HG03108 (cell line): Measurements from ENCODE around the gene SDHA.
"Not testable (repeated sequence)": the region's sequence is repeated elsewhere in the genome, so short reads cannot be mapped to it uniquely, and the experiment has no call there.

ENCODE experiments used
- ATAC-seq: cut with Tn5 transposase; IDR thresholded peaks from one replicate; pipeline ENCODE4 v1.9.1; 2021; ENCODE audit warnings: moderate library complexity; ENCODE audit not compliant: unreplicated experiment

The SDHA gene

DNA sequence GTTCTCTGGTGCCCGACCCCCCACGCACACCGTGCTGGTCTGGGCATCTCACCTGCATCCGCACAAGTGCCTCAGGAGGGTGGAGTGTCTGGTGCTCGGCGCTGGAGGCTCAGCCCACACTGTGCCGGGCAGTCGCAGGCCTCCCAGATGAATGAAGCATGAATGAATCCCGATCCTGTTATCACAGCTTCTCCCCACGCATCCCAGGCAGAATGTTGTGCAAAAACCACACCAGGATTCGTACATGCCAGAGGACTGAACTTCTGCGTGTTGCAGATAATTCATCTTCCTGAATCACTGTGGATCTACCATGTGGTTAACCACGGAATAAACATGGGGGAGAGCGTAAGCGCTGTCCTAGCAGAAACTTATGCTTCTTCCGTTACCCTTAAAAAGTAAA lies 78.8 kb downstream of the SDHA start:
- not testable (repeated sequence) for ATAC-seq

DNA sequence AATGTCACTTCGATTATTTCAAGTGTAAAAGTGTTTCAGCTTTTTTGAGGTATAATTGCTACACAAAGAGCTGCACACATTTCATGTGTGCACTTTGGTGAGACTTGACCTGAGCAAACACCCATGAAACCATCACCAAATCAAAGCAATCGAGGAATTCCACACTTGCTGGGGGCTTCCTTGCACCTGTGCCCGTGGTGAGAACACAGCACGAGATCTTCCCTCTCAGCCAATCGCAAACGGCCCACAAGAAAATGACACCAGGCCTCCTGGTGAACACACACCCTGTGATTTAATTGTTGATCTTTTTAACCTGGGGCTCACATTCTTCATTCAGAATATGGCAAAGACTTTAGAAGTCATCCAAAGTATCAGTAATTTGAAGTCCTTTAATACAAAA lies 79.3 kb downstream of the SDHA start:
- not testable (repeated sequence) for ATAC-seq

DNA sequence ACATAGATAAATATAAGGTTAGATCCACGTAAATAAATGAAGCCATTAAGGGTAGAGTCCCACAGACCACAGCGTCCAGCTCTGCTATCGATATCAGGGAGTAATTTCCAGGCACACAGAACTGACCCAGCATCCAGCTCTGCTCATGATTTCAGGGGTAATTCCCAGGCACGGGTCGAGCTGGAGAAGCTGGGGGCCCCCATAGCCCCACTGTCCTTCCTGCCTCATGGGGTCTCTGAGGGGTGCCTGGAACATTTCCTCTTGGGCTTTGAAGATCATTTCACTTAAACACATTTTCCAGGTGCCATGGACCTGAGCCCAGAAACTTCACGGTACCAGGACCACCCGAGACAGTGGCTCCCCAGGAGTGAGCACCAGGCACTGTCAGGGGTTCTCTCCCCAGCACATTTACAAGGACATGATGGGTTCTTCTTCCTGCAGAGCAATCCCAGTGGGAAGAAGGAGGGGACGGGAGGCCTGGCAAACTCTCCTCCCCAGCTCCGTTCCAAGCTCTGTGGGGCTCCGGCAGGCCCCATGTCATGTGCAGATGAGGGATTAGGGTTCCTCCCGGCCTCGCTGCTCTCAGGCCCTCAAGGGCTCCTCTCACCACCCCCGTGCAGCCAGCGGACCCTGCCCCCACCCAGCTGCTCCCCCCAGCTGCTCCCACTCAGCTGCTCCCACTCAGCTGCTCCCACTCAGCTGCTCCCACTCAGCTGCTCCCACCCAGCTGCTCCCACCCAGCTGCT lies 80.0 kb downstream of the SDHA start:
- ATAC-seq: not testable (repeated sequence)

DNA sequence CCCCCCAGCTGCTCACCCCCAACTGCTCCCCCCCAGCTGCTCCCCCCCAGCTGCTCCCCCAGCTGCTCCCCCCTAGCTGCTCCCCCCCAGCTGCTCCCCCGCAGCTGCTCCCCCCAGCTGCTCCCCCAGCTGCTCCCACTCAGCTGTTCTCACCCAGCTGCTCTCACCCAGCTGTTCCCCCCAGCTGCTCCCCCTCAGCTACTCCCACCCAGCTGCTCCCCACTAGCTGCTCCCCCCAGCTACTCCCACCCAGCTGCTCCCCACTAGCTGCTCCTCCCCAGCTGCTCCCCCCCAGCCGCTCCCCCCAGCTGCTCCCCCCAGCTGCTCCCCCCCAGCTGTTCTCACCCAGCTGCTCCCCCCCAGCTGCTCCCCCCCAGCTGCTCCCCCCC lies 80.6 kb downstream of the SDHA start:
- no peak for ATAC-seq

DNA sequence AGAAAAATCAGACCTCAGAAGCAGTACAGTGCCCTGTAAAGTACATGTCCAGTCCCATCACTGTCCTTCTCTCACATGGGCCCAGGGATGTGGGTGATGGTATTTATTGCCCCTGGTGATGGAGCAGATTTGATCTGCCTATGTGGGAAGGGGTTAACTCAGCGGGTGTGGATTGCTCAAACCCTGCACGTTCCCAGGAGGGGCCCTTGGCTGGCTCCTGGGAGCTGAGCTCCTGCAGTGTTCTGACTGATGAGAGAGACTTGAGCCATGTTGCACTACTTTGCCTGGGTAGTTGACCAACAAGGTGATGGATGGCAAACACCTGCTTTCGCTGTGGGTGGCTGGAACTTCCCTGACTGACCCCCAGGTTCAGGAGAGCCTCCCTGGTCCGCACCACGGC lies 81.8 kb downstream of the SDHA start:
- not testable (repeated sequence) for ATAC-seq

DNA sequence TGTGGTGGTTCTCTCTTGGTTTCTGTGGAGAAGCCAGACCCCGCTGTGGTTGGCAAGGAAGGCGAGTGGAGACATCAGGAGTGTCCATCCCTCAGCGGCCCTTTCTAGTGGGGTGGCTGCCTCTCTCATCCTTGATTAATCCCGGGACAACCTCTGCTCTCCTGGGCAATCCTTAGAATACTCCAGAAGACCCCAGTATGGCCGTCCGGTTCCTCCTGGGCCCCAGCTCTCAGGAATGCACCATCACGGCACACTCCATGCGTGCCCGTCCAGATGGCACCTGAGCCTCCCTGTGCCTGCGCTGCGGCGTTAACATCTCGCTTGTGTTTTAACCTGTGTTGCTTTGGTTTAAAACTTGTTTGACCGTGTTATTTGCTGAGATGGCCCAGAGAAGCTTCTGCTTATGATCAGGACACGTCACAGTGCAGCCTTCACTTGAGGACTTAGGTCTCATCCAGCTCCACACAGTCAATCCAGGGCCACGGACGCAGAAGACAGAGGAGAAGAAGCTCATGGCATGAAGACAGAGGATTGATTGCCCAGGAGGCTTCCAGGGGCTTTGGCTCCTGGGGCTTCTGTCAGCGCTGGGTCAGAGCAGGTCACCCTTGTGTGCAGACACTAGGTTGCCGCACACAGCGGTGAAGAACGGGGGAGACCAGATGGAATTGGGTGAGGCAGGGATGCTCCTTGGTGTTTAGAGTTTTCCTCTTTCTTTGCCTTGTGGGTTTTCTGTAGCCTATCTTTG lies 82.7 kb downstream of the SDHA start:
- not testable (repeated sequence) for ATAC-seq

DNA sequence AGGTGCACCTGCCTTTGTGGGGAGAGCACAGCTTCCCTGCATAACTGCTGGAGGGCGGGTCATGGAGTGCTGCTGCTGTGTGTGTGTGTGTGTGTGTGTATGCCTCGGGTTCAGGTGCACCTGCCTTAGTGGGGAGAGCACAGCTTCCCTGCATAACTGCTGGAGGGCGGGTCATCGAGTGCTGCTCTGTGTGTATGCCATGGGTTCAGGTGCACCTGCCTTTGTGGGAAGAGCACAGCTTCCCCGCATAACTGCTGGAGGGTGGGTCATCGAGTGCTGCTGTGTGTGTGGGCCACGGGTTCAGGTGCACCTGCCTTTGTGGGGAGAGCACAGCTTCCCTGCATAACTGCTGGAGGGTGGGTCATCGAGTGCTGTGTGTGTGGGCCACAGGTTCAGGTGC lies 84.3 kb downstream of the SDHA start:
- ATAC-seq: not testable (repeated sequence)

DNA sequence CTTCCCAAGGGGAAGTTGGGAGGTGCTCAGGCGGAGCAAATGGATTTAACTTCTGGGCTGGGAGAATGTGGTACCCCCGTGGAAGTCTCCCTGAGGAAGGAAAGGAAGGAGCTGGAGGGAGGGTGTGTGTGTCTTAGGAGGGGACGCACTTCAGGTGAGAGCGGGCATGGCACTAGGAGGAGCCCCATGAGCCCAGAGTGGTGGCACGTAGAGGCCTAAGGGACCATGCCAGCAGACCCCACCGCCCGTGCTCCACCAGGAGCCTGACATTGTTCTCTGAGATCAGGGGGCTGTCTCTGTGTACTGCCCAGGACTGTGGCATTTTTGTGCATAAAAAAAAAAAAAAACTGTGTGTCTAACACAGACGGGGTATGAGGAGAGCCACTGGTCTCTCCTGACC lies 84.8 kb downstream of the SDHA start:
- ATAC-seq: no peak

DNA sequence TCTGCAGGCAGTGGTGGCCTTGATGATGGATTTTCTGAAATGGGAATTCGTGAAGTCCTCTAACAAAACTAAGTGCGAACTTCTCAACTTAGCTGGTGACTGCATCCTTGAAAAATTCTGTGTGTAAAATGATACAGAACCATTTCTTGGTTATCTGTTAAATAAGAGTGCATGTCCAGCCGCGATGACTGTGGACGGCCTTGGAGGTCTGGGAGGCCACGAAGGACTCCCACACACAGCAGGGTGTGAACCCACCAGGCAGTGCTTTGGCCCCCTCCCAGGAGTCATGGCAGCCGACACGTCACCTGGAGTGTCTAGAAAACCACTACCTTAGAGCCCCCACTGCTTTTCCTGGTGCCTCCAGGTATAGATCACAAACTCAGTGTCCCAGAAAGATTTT lies 85.6 kb downstream of the SDHA start:
- not testable (repeated sequence) for ATAC-seq

DNA sequence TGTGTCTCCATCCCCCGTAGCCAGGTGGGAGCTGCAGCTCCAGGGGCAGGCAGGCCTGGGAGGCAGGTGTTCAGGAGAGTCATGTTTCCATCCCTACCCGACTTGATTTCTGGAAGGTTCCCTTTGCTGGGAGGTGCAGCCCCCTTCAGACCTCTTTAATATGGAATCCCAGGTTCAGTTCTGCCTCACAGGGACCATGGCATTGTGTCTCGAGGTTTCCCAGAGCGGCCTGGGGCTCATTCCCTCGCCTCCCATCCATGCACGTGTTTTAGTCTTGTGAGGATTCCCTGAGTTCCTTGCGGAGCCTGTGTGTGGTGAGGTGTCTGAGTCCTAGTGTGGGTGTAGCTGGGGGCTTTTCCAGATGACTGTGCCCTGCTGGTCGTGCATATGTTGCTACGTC lies 86.9 kb downstream of the SDHA start:
- no peak for ATAC-seq

DNA sequence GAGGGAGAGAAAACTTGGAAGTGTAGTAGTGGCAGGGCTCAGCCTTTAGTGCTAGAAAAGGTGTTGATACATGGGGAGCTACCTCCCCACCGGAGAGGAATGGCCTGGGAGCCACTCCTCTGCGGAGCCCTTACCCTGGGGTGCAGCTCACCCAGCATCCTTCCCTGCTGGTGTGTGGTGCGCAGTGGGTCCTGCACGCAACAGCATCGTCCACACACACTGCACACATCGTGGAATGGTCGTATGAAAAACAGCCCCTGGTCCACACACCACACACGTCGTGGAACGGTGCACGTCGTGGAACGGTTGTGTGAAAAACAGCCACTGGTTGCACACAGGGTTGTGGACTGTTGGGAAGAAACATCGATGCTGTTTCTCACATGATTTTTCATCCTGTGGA lies 87.3 kb downstream of the SDHA start:
- no peak for ATAC-seq

DNA sequence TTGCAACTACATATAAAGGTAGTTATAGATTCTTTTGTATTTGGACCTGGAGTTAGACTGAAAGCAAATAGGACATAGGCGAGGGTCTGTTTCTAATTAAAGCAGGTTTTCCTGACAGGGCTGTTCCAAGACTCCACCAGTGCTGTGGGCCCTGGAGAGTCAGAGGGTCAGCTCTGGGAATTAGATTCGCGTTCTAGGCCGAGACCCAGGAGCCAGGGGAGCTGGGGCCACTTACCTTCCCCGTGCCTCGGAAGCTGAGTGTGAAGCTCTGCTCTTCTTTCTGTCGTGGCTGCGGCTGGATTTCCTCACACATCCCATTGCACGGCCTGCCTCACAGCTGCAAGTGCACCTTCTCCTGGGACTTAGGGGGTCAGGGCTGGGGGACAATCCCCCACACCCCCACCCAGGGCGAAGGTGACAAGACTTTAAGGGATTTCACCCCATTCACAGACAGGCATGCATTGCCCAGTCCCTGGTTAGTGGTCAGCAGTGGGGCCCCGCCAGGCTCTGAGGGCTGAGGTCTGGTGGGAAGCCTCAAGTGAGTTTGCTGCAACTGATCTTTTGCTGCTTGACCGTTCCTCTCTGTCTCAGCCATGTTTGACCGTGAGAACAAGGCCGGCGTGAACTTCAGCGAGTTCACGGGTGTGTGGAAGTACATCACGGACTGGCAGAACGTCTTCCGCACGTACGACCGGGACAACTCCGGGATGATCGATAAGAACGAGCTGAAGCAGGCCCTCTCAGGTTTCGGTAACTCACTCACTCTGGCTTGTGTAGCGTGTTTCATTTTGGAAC lies 88.1 kb downstream of the SDHA start:
- ATAC-seq: no peak
